NCI-H187 treated with DMSO at 0.1 percent for 48 hours (cell line): Measurements from ENCODE around the gene LRRC73.
A peak's percentile ranks its signal among the peaks of the same experiment; 100 is the strongest.
"Not testable (repeated sequence)": the region's sequence is repeated elsewhere in the genome, so short reads cannot be mapped to it uniquely, and the experiment has no call there.

ENCODE experiments used
- DNase-seq: peaks from one replicate; lab custom pipeline; 2025; lab: John Stamatoyannopoulos, UW

The LRRC73 gene

GRCh38 chr6:43510827-43511163 is 649 bp upstream of the LRRC73 start:
- no peak for DNase-seq

- no peak for DNase-seq
Observed at GRCh38 chr6:43509142-43509983, 783 bp downstream of the LRRC73 start.

- DNase-seq, result no peak
Observed at GRCh38 chr6:43508481-43509141, 1.5 kb downstream of the LRRC73 start.

GRCh38 chr6:43506667-43507471 is 3.3 kb downstream of the LRRC73 start:
- DNase-seq, result peak; percentile 27

- DNase-seq, result no peak
Observed at GRCh38 chr6:43506171-43506570, 4.0 kb downstream of the LRRC73 start.

GRCh38 chr6:43505718-43506117 is 4.4 kb downstream of the LRRC73 start:
- no peak for DNase-seq

GRCh38 chr6:43504756-43505593 is 5.2 kb downstream of the LRRC73 start:
- DNase-seq, result no peak

GRCh38 chr6:43503443-43503842 is 6.7 kb downstream of the LRRC73 start:
- no peak for DNase-seq

GRCh38 chr6:43502666-43503065 is 7.5 kb downstream of the LRRC73 start:
- DNase-seq, result no peak

- DNase-seq, result no peak
Observed at GRCh38 chr6:43500921-43501320, 9.2 kb downstream of the LRRC73 start.

GRCh38 chr6:43499028-43499815 is 10.9 kb downstream of the LRRC73 start:
- DNase-seq, result no peak

- DNase-seq, result not testable (repeated sequence)
Observed at GRCh38 chr6:43498291-43498690, 11.9 kb downstream of the LRRC73 start.

- DNase-seq, result no peak
Observed at GRCh38 chr6:43497689-43498088, 12.5 kb downstream of the LRRC73 start.

GRCh38 chr6:43497129-43497396 is 13.1 kb downstream of the LRRC73 start:
- DNase-seq, result no peak

- DNase-seq, result no peak
Observed at GRCh38 chr6:43496370-43497128, 13.6 kb downstream of the LRRC73 start.

- no peak for DNase-seq
Observed at GRCh38 chr6:43495409-43495941, 14.7 kb downstream of the LRRC73 start.

GRCh38 chr6:43494766-43495165 is 15.4 kb downstream of the LRRC73 start:
- DNase-seq, result no peak

GRCh38 chr6:43494321-43494720 is 15.8 kb downstream of the LRRC73 start:
- no peak for DNase-seq

GRCh38 chr6:43493833-43494232 is 16.3 kb downstream of the LRRC73 start:
- no peak for DNase-seq

GRCh38 chr6:43493230-43493629 is 16.9 kb downstream of the LRRC73 start:
- no peak for DNase-seq
